C4-2B (cell line): ENCODE results near the gene TTN.

Source experiments
- CTCF ChIP-seq: fragments of 450-650 bp; conservative IDR thresholded peaks from 2 replicates; pipeline ENCODE4 v1.5.1; 2017; ENCODE audit warnings: mild to moderate bottlenecking
- ZFX ChIP-seq: fragments of 450-650 bp; IDR thresholded peaks from 2 replicates; pipeline ENCODE4 v1.6.1; 2017

- TF ChIP-seq CTCF (no peak), ZFX (no peak)
Measured at GRCh38 chr2:178523596-178524134, 283.6 kb downstream of the TTN start.
